Breast epithelium (tissue), 3 donors: Measurements from ENCODE around the gene SLC29A2.

Experiments
- CTCF ChIP-seq, 3 donors: fragments of 450-650 bp; IDR thresholded peaks; one replicate each; pipeline ENCODE4 v1.5.1; 2016 to 2017; ENCODE audit warnings: antibody characterized with exemption in 3 of 3, mild to moderate bottlenecking in 3 of 3, moderate library complexity in 3 of 3
- POLR2A ChIP-seq: fragments of 450-650 bp; IDR thresholded peaks from one replicate; pipeline ENCODE4 v1.6.1; 2016; ENCODE audit warnings: antibody characterized with exemption, mild to moderate bottlenecking, moderate library complexity
- POLR2AphosphoS5 ChIP-seq, 3 donors: sonication (generic); formaldehyde crosslinking; IDR thresholded peaks; one replicate each; pipeline ENCODE4 v1.6.1; 2017; ENCODE audit warnings: antibody characterized with exemption in 3 of 3

- no peak for TF ChIP-seq CTCF (IDR thresholded peaks at IDR 0.05)
- TF ChIP-seq POLR2A = no peak
- TF ChIP-seq POLR2AphosphoS5 (IDR thresholded peaks at IDR 0.05) = no peak
Observed at GRCh38 chr11:66361502-66361941, 10.0 kb downstream of the SLC29A2 start.
